ENCODE results near the gene LIN28B. TPM values are rescaled to one million over a fixed set of nuclear protein-coding genes. Genes with fewer than 3 reads are reported as not detected.
"Not testable (repeated sequence)": the region's sequence is repeated elsewhere in the genome, so short reads cannot be mapped to it uniquely, and the experiment has no call there.

LIN28B gene
- total and polyA plus RNA-seq, 12 donors = 0.08 to 8.7 (median 0.09) TPM; not detected in 7

GRCh38 chr6:105068407-105068806 is 111.5 kb downstream of the LIN28B start:
- Histone ChIP-seq H3K9me3 (replicated peaks in 1 of 3) (no peaks in the 10 kb centered on the region), H3K4me1 (replicated peaks in 1 of 2) (no peaks in the 10 kb centered on the region), H3K27ac (no peak overlapping the region), H3K4me3 (no peak overlapping the region), H3K27me3 (peaks cover 6% of the 10 kb centered on the region), H3K36me3 (replicated peaks in 1 of 2) (no peaks in the 10 kb centered on the region)
- DNase-seq = no peak
- 68 to 81% (median 73%) methylated on average over 2 of the region's 2 CpGs for WGBS, 4 donors
- intact Hi-C loops (cut with DNase I) = no loop called here
- TF ChIP-seq CTCF (IDR thresholded peaks at IDR 0.05) = no peak
- no peak for TF ChIP-seq POLR2A (IDR thresholded peaks at IDR 0.05)

GRCh38 chr6:105069821-105070445 is 113.0 kb downstream of the LIN28B start:
- no peaks in the 10 kb centered on the region for H3K36me3 ChIP-seq (replicated peaks in 1 of 2)
- WGBS, 4 donors = 93 to 97% (median 97%) methylated on average over 1 of the region's 1 CpG
- intact Hi-C loops (cut with DNase I) = loop anchor here in 1 of 2 donors (10.0 kb wide), 1 partner anchor 125 kb away; no protein-coding TSS in a partner anchor
- no peak for TF ChIP-seq CTCF (IDR thresholded peaks at IDR 0.05)
- no peak for TF ChIP-seq POLR2A (IDR thresholded peaks at IDR 0.05)
- H3K27ac ChIP-seq = no peak overlapping the region
- peaks cover 6% of the 10 kb centered on the region for H3K27me3 ChIP-seq
- H3K9me3 ChIP-seq (replicated peaks in 1 of 3) = no peaks in the 10 kb centered on the region
- DNase-seq = no peak
- no peak overlapping the region for H3K4me3 ChIP-seq
- no peaks in the 10 kb centered on the region for H3K4me1 ChIP-seq (replicated peaks in 1 of 2)

DNA sequence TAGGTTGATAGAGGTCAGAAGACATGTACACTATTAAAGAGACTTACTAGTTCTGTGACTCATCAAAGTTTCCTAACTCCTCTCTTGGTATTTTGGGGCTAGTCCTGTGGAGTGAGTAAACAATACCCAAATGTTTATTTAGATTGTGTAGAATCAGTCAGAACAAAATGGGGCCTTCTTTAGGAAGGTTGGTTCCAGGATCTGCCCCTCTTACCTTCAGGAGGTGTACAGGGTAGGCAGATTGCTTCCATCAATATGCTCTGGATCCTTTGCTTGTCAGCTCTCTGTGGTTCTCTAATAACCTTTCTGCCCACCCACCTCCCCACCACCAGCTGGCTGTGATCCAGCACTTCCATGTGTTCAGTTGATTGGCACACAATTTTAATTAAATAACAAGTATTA is 115.9 kb downstream of the LIN28B start:
- TF ChIP-seq CTCF (IDR thresholded peaks at IDR 0.05) (no peak), POLR2A (IDR thresholded peaks at IDR 0.05) (no peak)
- DNase-seq = no peak
- Histone ChIP-seq H3K4me1 (replicated peaks in 1 of 2) (no peaks in the 10 kb centered on the region), H3K9me3 (replicated peaks in 1 of 3) (no peaks in the 10 kb centered on the region), H3K27me3 (no peaks in the 10 kb centered on the region), H3K27ac (no peak overlapping the region), H3K4me3 (no peak overlapping the region), H3K36me3 (replicated peaks in 1 of 2) (no peaks in the 10 kb centered on the region)
- intact Hi-C loops (cut with DNase I) = loop anchor here in 1 of 2 donors (10.0 kb wide), 1 partner anchor 128 kb away; no protein-coding TSS in a partner anchor

GRCh38 chr6:105075210-105075609 is 118.3 kb downstream of the LIN28B start:
- Histone ChIP-seq H3K4me3 (no peak overlapping the region), H3K4me1 (replicated peaks in 1 of 2) (no peaks in the 10 kb centered on the region), H3K36me3 (replicated peaks in 1 of 2) (no peaks in the 10 kb centered on the region), H3K27me3 (no peaks in the 10 kb centered on the region), H3K27ac (no peak overlapping the region), H3K9me3 (replicated peaks in 1 of 3) (no peaks in the 10 kb centered on the region)
- DNase-seq = no peak
- intact Hi-C loops (cut with DNase I) = loop anchor here in 1 of 2 donors (5.0 to 10.0 kb wide), 2 partner anchors 130 to 283 kb away; no protein-coding TSS in a partner anchor
- TF ChIP-seq CTCF (IDR thresholded peaks at IDR 0.05) = no peak

GRCh38 chr6:105076418-105076817 is 119.5 kb downstream of the LIN28B start:
- H3K4me1 ChIP-seq (replicated peaks in 1 of 2); H3K27ac ChIP-seq; H3K36me3 ChIP-seq (replicated peaks in 1 of 2); H3K27me3 ChIP-seq; DNase-seq; H3K4me3 ChIP-seq; H3K9me3 ChIP-seq (replicated peaks in 1 of 3): not testable (repeated sequence)
- intact Hi-C loops (cut with DNase I) = loop anchor here in 1 of 2 donors (5.0 to 10.0 kb wide), 2 partner anchors 132 to 284 kb away; no protein-coding TSS in a partner anchor
- 77 to 85% (median 85%) methylated on average over 8 of the region's 8 CpGs for WGBS, 4 donors

Data from adrenal gland (tissue), 12 donors.